HL-60 (cell line): ENCODE measurements around the gene DNAH2.

Source experiments
- CTCF ChIP-seq: IDR thresholded peaks from one replicate; pipeline ENCODE4 v1.5.1; 2011; ENCODE audit warnings: low read length, control low read depth, inconsistent platforms; ENCODE audit not compliant: insufficient read depth
- GABPA ChIP-seq: IDR thresholded peaks from 2 replicates; pipeline ENCODE4 v1.6.1; 2012; ENCODE audit warnings: low read depth
- POLR2AphosphoS5 ChIP-seq: IDR thresholded peaks from 2 replicates; pipeline ENCODE4 v1.6.1; 2012; ENCODE audit warnings: low read depth
- REST ChIP-seq: IDR thresholded peaks from 2 replicates; pipeline ENCODE4 v1.6.1; 2012; ENCODE audit warnings: low read depth; ENCODE audit not compliant: insufficient replicate concordance
- SPI1 ChIP-seq: IDR thresholded peaks from 2 replicates; pipeline ENCODE4 v1.6.1; 2012; ENCODE audit warnings: low read depth, mild to moderate bottlenecking, borderline replicate concordance

GRCh38 chr17:7713782-7714181 is 3.8 kb upstream of the DNAH2 start:
- no peak for TF ChIP-seq CTCF
- TF ChIP-seq POLR2AphosphoS5, result no peak
- TF ChIP-seq REST, result no peak
- no peak for TF ChIP-seq GABPA
- TF ChIP-seq SPI1, result no peak
